ENCODE measurements around the gene VPS11. TPM values are rescaled to one million over a fixed set of nuclear protein-coding genes. Genes with fewer than 3 reads are reported as not detected.

The VPS11 gene
- total RNA-seq, 1 donor, result 29.4 TPM

DNA sequence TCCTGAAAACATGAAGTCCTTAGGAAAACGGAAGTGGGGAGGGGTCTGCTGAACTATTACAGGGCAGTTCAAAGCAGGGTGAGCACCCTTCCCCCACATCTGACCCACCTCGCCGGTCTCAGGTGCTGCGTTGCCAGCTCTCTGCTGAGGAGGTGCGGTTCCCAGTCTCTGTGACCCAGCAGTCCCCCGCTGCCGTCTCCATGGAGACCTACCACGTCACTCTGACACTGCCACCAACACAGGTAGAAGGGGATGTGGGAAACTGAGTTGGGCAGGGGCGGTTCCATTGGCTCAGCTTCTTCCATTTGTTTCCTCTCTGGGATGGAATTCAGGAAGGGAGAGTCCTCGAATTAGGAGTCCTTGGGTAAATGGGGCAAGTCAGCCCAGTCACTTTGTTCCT is 42.8 kb downstream of the VPS11 start:
- H3K4me3 ChIP-seq (ENCODE audit: low read depth, low read length), result no peak overlapping the region
- no peak for DNase-seq (ENCODE audit: low read depth)
- TF ChIP-seq, protein P1, sequence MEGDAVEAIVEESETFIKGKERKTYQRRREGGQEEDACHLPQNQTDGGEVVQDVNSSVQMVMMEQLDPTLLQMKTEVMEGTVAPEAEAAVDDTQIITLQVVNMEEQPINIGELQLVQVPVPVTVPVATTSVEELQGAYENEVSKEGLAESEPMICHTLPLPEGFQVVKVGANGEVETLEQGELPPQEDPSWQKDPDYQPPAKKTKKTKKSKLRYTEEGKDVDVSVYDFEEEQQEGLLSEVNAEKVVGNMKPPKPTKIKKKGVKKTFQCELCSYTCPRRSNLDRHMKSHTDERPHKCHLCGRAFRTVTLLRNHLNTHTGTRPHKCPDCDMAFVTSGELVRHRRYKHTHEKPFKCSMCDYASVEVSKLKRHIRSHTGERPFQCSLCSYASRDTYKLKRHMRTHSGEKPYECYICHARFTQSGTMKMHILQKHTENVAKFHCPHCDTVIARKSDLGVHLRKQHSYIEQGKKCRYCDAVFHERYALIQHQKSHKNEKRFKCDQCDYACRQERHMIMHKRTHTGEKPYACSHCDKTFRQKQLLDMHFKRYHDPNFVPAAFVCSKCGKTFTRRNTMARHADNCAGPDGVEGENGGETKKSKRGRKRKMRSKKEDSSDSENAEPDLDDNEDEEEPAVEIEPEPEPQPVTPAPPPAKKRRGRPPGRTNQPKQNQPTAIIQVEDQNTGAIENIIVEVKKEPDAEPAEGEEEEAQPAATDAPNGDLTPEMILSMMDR (IDR thresholded peaks at IDR 0.05; ENCODE audit: insufficient read depth, low read length), result no peak

DNA sequence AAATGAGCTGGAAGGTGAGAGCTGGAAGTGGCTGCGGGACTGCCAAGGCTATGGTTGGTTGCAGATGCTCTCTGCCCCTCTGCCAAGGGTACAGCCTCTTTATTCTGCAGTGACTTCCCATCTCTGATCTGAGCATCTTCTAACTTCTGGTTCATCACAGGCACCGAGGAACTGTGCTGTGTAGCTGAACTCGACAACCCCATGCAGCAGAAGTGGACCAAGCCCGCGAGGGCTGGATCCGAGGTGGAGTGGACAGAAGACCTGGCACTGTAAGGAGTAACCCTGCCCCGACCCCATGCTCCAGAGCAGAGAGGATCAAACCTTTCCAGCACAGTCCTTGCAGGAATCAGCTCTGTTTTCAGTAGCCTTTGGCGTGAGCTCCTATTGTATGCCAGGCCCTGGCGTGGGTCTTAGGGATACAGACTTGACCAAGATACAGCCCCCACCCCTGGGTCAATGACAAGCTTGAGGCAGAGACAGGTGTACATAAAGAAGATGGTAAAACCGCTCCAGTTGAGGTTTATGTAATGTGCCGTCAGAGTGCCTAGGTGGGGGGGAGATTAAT is 43.8 kb downstream of the VPS11 start:
- TF ChIP-seq, protein P1 (IDR thresholded peaks at IDR 0.05; ENCODE audit: insufficient read depth, low read length), result no peak
- DNase-seq (ENCODE audit: low read depth), result no peak
- no peak overlapping the region for H3K4me3 ChIP-seq (ENCODE audit: low read depth, low read length)

DNA sequence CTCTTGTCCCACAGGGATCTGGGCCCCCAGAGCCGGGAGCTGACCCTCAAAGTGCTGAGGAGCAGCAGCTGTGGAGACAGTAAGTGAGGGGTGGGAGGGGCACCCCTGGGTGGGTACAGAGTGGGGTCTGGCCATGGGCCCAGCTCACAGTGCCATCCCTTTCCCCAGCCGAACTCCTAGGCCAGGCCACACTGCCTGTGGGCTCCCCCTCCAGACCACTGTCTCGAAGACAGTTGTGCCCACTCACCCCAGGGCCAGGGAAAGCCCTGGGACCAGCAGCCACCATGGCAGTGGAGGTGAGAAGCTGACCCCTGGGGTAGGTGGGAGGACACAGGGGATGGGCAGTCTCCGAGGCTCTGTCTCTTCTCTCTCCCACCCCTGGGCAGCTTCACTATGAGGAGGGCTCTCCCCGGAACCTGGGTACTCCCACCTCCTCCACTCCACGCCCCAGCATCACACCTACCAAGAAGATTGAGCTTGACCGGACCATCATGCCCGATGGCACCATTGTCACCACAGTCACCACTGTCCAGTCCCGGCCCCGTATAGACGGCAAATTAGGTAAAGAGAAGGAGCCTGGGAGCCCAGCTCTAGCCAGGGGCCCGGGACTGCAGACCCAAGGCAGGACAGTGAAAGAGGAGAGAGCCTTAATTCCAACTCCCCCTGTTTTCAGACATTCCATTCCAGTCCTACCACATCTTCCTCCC is 44.8 kb downstream of the VPS11 start:
- TF ChIP-seq, protein P1 (IDR thresholded peaks at IDR 0.05; ENCODE audit: insufficient read depth, low read length), result no peak
- no peak for DNase-seq (ENCODE audit: low read depth)
- no peak overlapping the region for H3K4me3 ChIP-seq (ENCODE audit: low read depth, low read length)

DNA sequence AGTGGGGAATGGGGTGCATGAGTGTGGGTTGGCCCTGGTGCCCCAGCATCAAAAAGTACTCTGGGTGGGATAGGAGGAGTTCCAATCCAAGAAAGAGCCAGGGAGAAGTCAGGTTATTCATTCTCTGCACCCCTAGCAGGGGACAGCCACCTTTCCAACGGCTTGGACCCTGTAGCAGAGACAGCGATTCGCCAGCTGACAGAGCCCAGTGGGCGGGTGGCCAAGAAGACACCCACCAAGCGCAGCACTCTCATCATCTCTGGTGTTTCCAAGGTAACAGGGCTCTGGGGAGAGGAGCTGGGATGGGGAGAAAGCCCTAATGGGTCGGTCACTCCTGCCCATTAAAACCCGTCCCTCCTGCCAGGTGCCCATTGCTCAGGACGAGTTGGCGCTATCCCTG is 46.1 kb downstream of the VPS11 start:
- no peak for DNase-seq (ENCODE audit: low read depth)
- TF ChIP-seq, protein P1 (IDR thresholded peaks at IDR 0.05; ENCODE audit: insufficient read depth, low read length), result no peak
- H3K4me3 ChIP-seq (ENCODE audit: low read depth, low read length), result no peak overlapping the region

DNA sequence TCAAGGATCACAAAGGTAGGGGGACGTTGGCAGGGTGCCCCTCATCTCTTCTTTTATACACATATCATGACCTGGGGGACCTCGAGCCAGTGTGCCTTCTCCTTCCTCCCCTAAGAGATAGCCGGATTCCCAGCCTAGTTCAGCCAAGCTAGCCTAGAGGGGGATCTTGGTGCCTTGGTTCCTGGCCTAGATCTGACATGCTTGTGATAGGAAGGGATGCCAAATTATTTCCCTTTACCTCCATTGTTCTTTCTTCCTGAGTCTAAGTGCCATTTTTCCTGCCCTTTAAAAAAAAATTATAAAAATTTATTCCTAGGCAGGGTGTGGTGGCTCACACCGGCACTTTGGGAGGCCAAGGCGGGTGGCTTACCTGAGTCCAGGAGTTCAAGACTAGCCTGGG is 46.7 kb downstream of the VPS11 start:
- TF ChIP-seq, protein P1 (IDR thresholded peaks at IDR 0.05; ENCODE audit: insufficient read depth, low read length), result no peak
- DNase-seq (ENCODE audit: low read depth), result no peak
- H3K4me3 ChIP-seq (ENCODE audit: low read depth, low read length), result no peak overlapping the region

DNA sequence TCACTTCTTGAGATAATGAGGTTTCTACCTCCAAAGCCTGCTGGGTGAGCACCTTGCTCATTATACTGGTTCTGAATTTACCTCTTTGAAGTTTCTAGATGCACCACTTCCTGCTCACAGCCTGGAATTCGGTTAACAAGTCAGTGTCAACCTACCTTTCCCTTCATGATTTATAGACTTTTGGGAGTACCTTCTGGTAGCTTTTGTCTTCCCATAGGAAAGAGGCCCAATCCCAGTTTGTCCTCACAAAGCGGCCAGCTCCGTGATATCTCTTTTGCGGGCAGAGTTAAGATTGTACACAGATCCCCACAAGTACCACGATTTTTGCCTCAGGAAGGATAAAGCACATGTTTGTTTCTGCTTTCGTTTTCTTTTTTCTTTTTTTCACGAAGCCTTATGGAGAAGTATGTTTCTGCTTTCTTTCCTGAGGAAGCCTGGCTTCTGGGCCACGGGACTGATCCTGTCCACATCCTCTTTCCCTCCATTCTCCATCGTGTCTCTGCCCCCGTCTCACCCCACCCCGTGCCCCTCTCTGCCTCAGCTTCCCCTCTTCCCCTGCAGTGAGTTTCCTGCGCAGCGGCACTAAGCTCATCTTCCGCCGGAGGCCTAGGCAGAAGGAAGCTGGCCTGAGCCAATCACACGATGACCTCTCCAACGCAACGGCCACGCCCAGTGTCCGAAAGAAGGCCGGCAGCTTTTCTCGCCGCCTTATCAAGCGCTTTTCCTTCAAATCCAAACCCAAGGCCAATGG is 48.0 kb downstream of the VPS11 start:
- TF ChIP-seq, protein P1 (IDR thresholded peaks at IDR 0.05; ENCODE audit: insufficient read depth, low read length), result no peak
- no peak for DNase-seq (ENCODE audit: low read depth)
- no peak overlapping the region for H3K4me3 ChIP-seq (ENCODE audit: low read depth, low read length)
